IMR-90 (cell line): Measurements from ENCODE around the gene PRKAG1. TPM values are rescaled to one million over a fixed set of nuclear protein-coding genes. Genes with fewer than 3 reads are reported as not detected.
A peak's percentile ranks its signal among the peaks of the same experiment; 100 is the strongest.

Experiments
- ATAC-seq: fragments of 200-7000 bp; cut with Tn5 transposase; 2 replicates; pipeline ENCODE4 v1.9.1; 2020; ENCODE audit warnings: low read depth, mild to moderate bottlenecking, moderate library complexity
- BruUV-seq: library from RNA; stranded (reverse); fragments of 400-500 nt; replicated peaks from 2 replicates; lab custom pipeline; 2021; lab: Mats Ljungman, UMichigan
- CTCF ChIA-PET: fragments of 300-600 bp; formaldehyde crosslinking; extraction: SDS; loops from one replicate; lab custom pipeline; 2021; ENCODE audit warnings: antibody characterized with exemption; lab: Yijun Ruan, JAX
- POLR2A ChIA-PET: fragments of 300-600 bp; sonication (Branson Sonifier 250); formaldehyde crosslinking; loops from one replicate; lab custom pipeline; 2022; ENCODE audit warnings: antibody characterized with exemption; ENCODE audit not compliant: unreplicated experiment; lab: Charles Lee
- DNase-seq: peaks from one replicate; pipeline ENCODE4 v3.0.0; 2013
- H2AFZ ChIP-seq: replicated peaks from 2 replicates; pipeline ENCODE3; 2013; ENCODE audit warnings: low read length, mild to moderate bottlenecking; ENCODE audit not compliant: poor library complexity
- H2AK5ac ChIP-seq: 2 replicates; pipeline ENCODE4 v1.6.1; 2013; ENCODE audit warnings: low read depth, low read length, inconsistent platforms
- H2AK9ac ChIP-seq: replicated peaks from 2 replicates; pipeline ENCODE3; 2013; ENCODE audit warnings: mild to moderate bottlenecking, low read depth, low read length, moderate library complexity; ENCODE audit not compliant: poor library complexity
- H2BK120ac ChIP-seq: 2 replicates; pipeline ENCODE4 v1.6.1; 2013; ENCODE audit warnings: low read depth, low read length, inconsistent platforms
- H2BK15ac ChIP-seq: 3 replicates; pipeline ENCODE4 v1.6.1; 2013; ENCODE audit warnings: low read depth, low read length, inconsistent platforms
- H2BK20ac ChIP-seq: 2 replicates; pipeline ENCODE4 v1.6.1; 2013; ENCODE audit warnings: low read depth, mild to moderate bottlenecking, inconsistent platforms, low read length, moderate library complexity
- H2BK5ac ChIP-seq: 2 replicates; pipeline ENCODE4 v1.6.1; 2013; ENCODE audit warnings: mild to moderate bottlenecking, low read depth, low read length, inconsistent platforms; ENCODE audit not compliant: poor library complexity, severe bottlenecking
- H3K14ac ChIP-seq: replicated peaks from 2 replicates; pipeline ENCODE4 v1.6.1; 2013; ENCODE audit warnings: low read depth, low read length, inconsistent platforms
- H3K18ac ChIP-seq: 2 replicates; pipeline ENCODE4 v1.6.1; 2013; ENCODE audit warnings: low read depth, low read length, control low read depth
- H3K23ac ChIP-seq: 2 replicates; pipeline ENCODE4 v1.6.1; 2013; ENCODE audit warnings: low read depth, low read length, inconsistent platforms
- H3K27ac ChIP-seq: 2 replicates; pipeline ENCODE4 v1.5.1; 2013; ENCODE audit warnings: mild to moderate bottlenecking, control low read depth, low read length; ENCODE audit not compliant: insufficient read depth
- H3K27me3 ChIP-seq: 2 replicates; pipeline ENCODE4 v1.6.1; 2013; ENCODE audit warnings: low read length; ENCODE audit not compliant: control insufficient read depth, insufficient read depth
- H3K36me3 ChIP-seq: 2 replicates; pipeline ENCODE4 v1.6.1; 2013; ENCODE audit warnings: low read length, mixed read lengths; ENCODE audit not compliant: control insufficient read depth, insufficient read depth
- H3K4ac ChIP-seq: 2 replicates; pipeline ENCODE4 v1.6.1; 2013; ENCODE audit warnings: low read depth, low read length, inconsistent platforms
- H3K4me1 ChIP-seq: 2 replicates; pipeline ENCODE4 v1.6.1; 2013; ENCODE audit warnings: low read length, mixed read lengths; ENCODE audit not compliant: control insufficient read depth, insufficient read depth
- H3K4me2 ChIP-seq: 2 replicates; pipeline ENCODE4 v1.6.1; 2013; ENCODE audit warnings: low read depth, mild to moderate bottlenecking, control low read depth, low read length, moderate library complexity
- H3K4me3 ChIP-seq: 2 replicates; pipeline ENCODE4 v1.5.1; 2013; ENCODE audit warnings: low read depth, mild to moderate bottlenecking, control low read depth, low read length, moderate library complexity; ENCODE audit not compliant: insufficient read depth
- H3K56ac ChIP-seq: 2 replicates; pipeline ENCODE4 v1.6.1; 2013; ENCODE audit warnings: low read length, inconsistent platforms; ENCODE audit not compliant: insufficient read depth; ENCODE audit errors: extremely low read depth
- H3K79me1 ChIP-seq, 2 experiments: 2 replicates each; pipeline ENCODE4 v1.6.1; 2013; ENCODE audit warnings: low read length in 2 of 2, inconsistent platforms in 1 of 2, low read depth in 1 of 2
- H3K9ac ChIP-seq: 2 replicates; pipeline ENCODE4 v1.6.1; 2013; ENCODE audit warnings: low read depth, low read length, control low read depth
- H3K9me1 ChIP-seq: 2 replicates; pipeline ENCODE4 v1.6.1; 2013; ENCODE audit warnings: low read length, inconsistent platforms; ENCODE audit not compliant: insufficient read depth
- H3K9me3 ChIP-seq: 2 replicates; pipeline ENCODE4 v1.6.1; 2013; ENCODE audit warnings: low read length; ENCODE audit not compliant: control insufficient read depth, insufficient read depth
- H4K20me1 ChIP-seq: 2 replicates; pipeline ENCODE4 v1.6.1; 2013; ENCODE audit warnings: low read length, inconsistent platforms; ENCODE audit not compliant: insufficient read depth
- H4K5ac ChIP-seq: 2 replicates; pipeline ENCODE4 v1.6.1; 2013; ENCODE audit warnings: mild to moderate bottlenecking, low read depth, low read length, control low read depth
- H4K8ac ChIP-seq, 2 experiments: 2 replicates each; pipeline ENCODE4 v1.6.1; 2013; ENCODE audit warnings: low read depth in 2 of 2, low read length in 2 of 2, control low read depth in 1 of 2, inconsistent platforms in 1 of 2
- H4K91ac ChIP-seq: 2 replicates; pipeline ENCODE4 v1.6.1; 2013; ENCODE audit warnings: low read depth, low read length, inconsistent platforms; ENCODE audit not compliant: insufficient read depth
- BHLHE40 ChIP-seq: fragments of 150-350 bp; IDR thresholded peaks from 2 replicates; pipeline ENCODE4 v1.6.1; 2016; ENCODE audit warnings: mild to moderate bottlenecking, low read depth, low read length
- CEBPB ChIP-seq: IDR thresholded peaks from 2 replicates; pipeline ENCODE4 v1.6.1; 2012; ENCODE audit warnings: low read depth, low read length, improper control_type of control experiment
- CHD1 ChIP-seq: IDR thresholded peaks from 2 replicates; pipeline ENCODE4 v1.6.1; 2012; ENCODE audit warnings: low read depth, low read length, improper control_type of control experiment
- CTCF ChIP-seq: conservative IDR thresholded peaks from 2 replicates; pipeline ENCODE4 v1.5.1; 2012; ENCODE audit warnings: mild to moderate bottlenecking, low read depth, low read length, improper control_type of control experiment
- ELK1 ChIP-seq: fragments of 150-350 bp; IDR thresholded peaks from 2 replicates; pipeline ENCODE4 v1.6.1; 2016; ENCODE audit warnings: low read depth, mild to moderate bottlenecking, low read length, moderate library complexity, borderline replicate concordance
- FOS ChIP-seq: fragments of 150-350 bp; IDR thresholded peaks from 2 replicates; pipeline ENCODE4 v1.6.1; 2016; ENCODE audit warnings: low read depth, low read length
- MAFK ChIP-seq: IDR thresholded peaks from 2 replicates; pipeline ENCODE4 v1.6.1; 2012; ENCODE audit warnings: low read depth, low read length, improper control_type of control experiment
- MAZ ChIP-seq: IDR thresholded peaks from 2 replicates; pipeline ENCODE4 v1.6.1; 2012; ENCODE audit warnings: low read depth, mild to moderate bottlenecking, low read length, improper control_type of control experiment, moderate library complexity, borderline replicate concordance
- MXI1 ChIP-seq: IDR thresholded peaks from 2 replicates; pipeline ENCODE4 v1.6.1; 2012; ENCODE audit warnings: low read depth, mild to moderate bottlenecking, low read length, moderate library complexity, borderline replicate concordance
- NFE2L2 ChIP-seq: fragments of 150-350 bp; IDR thresholded peaks from 2 replicates; pipeline ENCODE4 v1.6.1; 2016; ENCODE audit warnings: low read depth, mild to moderate bottlenecking, low read length
- POLR2A ChIP-seq: IDR thresholded peaks from 2 replicates; pipeline ENCODE4 v1.6.1; 2012; ENCODE audit warnings: mild to moderate bottlenecking, low read depth, low read length
- RAD21 ChIP-seq: IDR thresholded peaks from 2 replicates; pipeline ENCODE4 v1.6.1; 2012; ENCODE audit warnings: low read length, improper control_type of control experiment
- RCOR1 ChIP-seq: IDR thresholded peaks from 2 replicates; pipeline ENCODE4 v1.6.1; 2012; ENCODE audit warnings: mild to moderate bottlenecking, low read length, improper control_type of control experiment; ENCODE audit not compliant: insufficient replicate concordance
- RFX5 ChIP-seq: IDR thresholded peaks from 2 replicates; pipeline ENCODE4 v1.8.0; 2012; ENCODE audit warnings: low read depth, mild to moderate bottlenecking, low read length, moderate library complexity
- SMC3 ChIP-seq: fragments of 150-350 bp; IDR thresholded peaks from 2 replicates; pipeline ENCODE4 v1.6.1; 2016; ENCODE audit warnings: low read depth, mild to moderate bottlenecking, antibody characterized with exemption, low read length, moderate library complexity
- USF2 ChIP-seq: fragments of 150-350 bp; IDR thresholded peaks from 2 replicates; pipeline ENCODE4 v1.6.1; 2017; ENCODE audit warnings: mild to moderate bottlenecking, antibody characterized with exemption, low read length, low read depth
- WGBS, 2 experiments: methylation state at CpG; one replicate each; pipeline versions ENCODE4 v1.1.5 to v1.1.7; 2013; ENCODE audit warnings: missing lambda C conversion rate in 2 of 2; ENCODE audit not compliant: insufficient read length in 1 of 2; ENCODE audit errors: extremely low coverage in 2 of 2; 5-methylcytosine and 5-hydroxymethylcytosine counted together
- dilution Hi-C: fragments of 300-500 bp; cut with HindIII; formaldehyde crosslinking; loops from one replicate; pipeline ENCODE4 v1.14.3; 2018; ENCODE audit warnings: low sequenced_read_pairs; ENCODE audit not compliant: unreplicated experiment
- in situ Hi-C: fragments of 300-500 bp; cut with MboI; formaldehyde crosslinking; loops from 3 replicates; pipeline ENCODE4 v1.14.3; 2019; ENCODE audit warnings: low sequenced_read_pairs, inconsistent platforms, mixed read lengths
- intact Hi-C: fragments of 100-400 bp; cut with micrococcal nuclease; formaldehyde crosslinking; loops from 2 replicates; pipeline ENCODE4 v1.10.0; 2022
- polyA plus RNA-seq, 3 experiments: library from polyadenylated mRNA; depleted of rRNA; stranded (reverse); fragments of >200 nt; gene quantifications; 2 replicates each; pipeline ENCODE4 v1.2.3, GENCODE V29; 2012; ENCODE audit warnings: low replicate concordance in 1 of 3
- total RNA-seq: library from RNA; depleted of rRNA; stranded (reverse); fragments of >200 nt; gene quantifications from 2 replicates; pipeline ENCODE4 v1.2.3, GENCODE V29; 2012

The PRKAG1 gene
- total and polyA plus RNA-seq, 2 of the 4 experiments (the other 2 are of a cell fraction) = 81.1 to 106 TPM

GRCh38 chr12:49041881-49042484 lies 23.4 kb upstream of the PRKAG1 start:
- Histone ChIP-seq H2BK20ac (no peak overlapping the region), H2AK5ac (no peak overlapping the region), H4K8ac (no peak overlapping the region), H3K79me1 (peaks cover 26 to 45% of the 10 kb centered on the region in 2 experiments), H3K56ac (no peak overlapping the region), H3K9me1 (no peaks in the 10 kb centered on the region), H3K9ac (no peak overlapping the region), H3K23ac (no peak overlapping the region), H2BK15ac (no peak overlapping the region), H3K36me3 (peaks cover 90% of the 10 kb centered on the region), H3K27me3 (no peaks in the 10 kb centered on the region), H4K91ac (no peak overlapping the region), H3K4me3 (no peak overlapping the region), H3K18ac (no peak overlapping the region), H3K4me2 (no peak overlapping the region), H3K9me3 (no peaks in the 10 kb centered on the region), H2BK5ac (no peak overlapping the region), H2BK120ac (no peak overlapping the region), H2AFZ (no peak overlapping the region), H4K20me1 (peaks cover 23% of the 10 kb centered on the region; the same call in 1 of the 2 replicates), H3K4ac (no peak overlapping the region), H3K4me1 (no peaks in the 10 kb centered on the region), H2AK9ac (peak overlapping the region; percentile 16), H3K27ac (no peak overlapping the region), H3K14ac (no peak overlapping the region), H4K5ac (no peak overlapping the region)
- dilution Hi-C loops (no loop called here), intact Hi-C loops (no loop called here), in situ Hi-C loops (no loop called here)
- no TSS peak for BruUV-seq
- no peak for ATAC-seq
- DNase-seq = no peak
- POLR2A ChIA-PET = no interaction called here
- CTCF ChIA-PET = no interaction called here
- TF ChIP-seq RFX5 (no peak), ELK1 (no peak), SMC3 (no peak), FOS (no peak), MXI1 (no peak), RAD21 (no peak), RCOR1 (no peak), USF2 (no peak), CEBPB (no peak), BHLHE40 (no peak), CHD1 (no peak), MAFK (no peak), CTCF (no peak), MAZ (no peak), NFE2L2 (no peak), POLR2A (no peak)
- 90% methylated on average over 1 of the region's 18 CpGs; no CpG with 5 or more reads in 1 of the 2 experiments for WGBS, 2 experiments
